ENCODE data around the gene EFCAB12. TPM values are rescaled to one million over a fixed set of nuclear protein-coding genes. Genes with fewer than 3 reads are reported as not detected.

The EFCAB12 gene
- total and polyA plus RNA-seq, 2 of the 13 experiments (the other 11 are each of a cell fraction or from before 2014, with no cell fraction given): 0.31 to 2.4 TPM

DNA sequence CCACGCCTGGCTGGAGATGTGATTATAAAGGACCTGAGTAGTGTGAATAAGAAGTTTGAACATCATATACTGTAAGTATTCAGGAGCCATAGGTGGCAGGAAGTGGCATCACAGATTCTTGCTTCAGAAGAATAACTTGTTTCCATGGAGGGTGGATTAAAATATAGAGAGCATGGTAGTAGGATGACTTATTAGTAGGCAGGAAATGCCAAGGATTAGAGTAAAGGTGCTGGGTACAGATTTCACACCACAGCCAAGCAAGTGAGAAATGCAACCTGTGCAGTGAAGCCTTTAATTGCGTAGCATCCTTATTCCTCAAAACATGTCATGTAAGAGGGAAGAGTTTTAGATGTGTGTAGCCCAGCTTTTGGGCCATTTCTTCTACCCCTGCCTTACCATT is 42.4 kb upstream of the EFCAB12 start (continued):
- no peak for TF ChIP-seq THAP9 (CRISPR knock-in tag; IDR thresholded peaks at IDR 0.05; ENCODE audit: borderline replicate concordance)
- TF ChIP-seq HNRNPH1 (optimal IDR thresholded peaks at IDR 0.05; ENCODE audit: low read depth, low read length): no peak
- TF ChIP-seq ZFX (CRISPR knock-in tag; IDR thresholded peaks at IDR 0.05; ENCODE audit: low read depth): no peak
- TF ChIP-seq ZNF274 (CRISPR knock-in tag; IDR thresholded peaks at IDR 0.05): no peak
- no peak for TF ChIP-seq KDM5B (CRISPR knock-in tag; IDR thresholded peaks at IDR 0.05; ENCODE audit: borderline replicate concordance)
- TF ChIP-seq ZNF205 (CRISPR knock-in tag; IDR thresholded peaks at IDR 0.05): no peak
- no peak for TF ChIP-seq NCOR1 (IDR thresholded peaks at IDR 0.05; ENCODE audit: borderline replicate concordance, low read length)
- no peak for TF ChIP-seq ATAD3A (CRISPR knock-in tag; IDR thresholded peaks at IDR 0.05)
- no peak for TF ChIP-seq RARG (CRISPR knock-in tag; IDR thresholded peaks at IDR 0.05; ENCODE audit: low read depth)

DNA sequence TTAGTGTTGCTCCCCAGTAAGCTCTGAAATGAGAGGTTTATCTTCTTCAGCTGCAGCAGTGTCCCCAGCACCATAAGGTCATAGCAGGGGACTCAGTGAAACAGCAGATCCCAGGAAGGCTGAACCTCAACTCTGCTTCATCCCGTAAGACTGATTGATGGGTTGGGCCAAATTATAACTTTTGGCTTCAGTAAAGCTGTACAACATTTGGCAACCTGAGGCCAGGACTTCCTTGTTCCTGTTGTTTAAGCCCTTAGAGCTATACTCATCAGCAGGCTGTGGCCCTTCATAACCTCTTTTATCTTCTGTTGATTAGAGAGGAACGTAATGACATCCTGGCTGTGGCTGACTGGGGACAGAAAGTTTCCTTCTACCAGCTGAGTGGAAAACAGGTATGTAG is 40.6 kb upstream of the EFCAB12 start:
- in situ Hi-C loops (cut with HindIII; ENCODE audit: extremely low pct_ligation_motif_present, low pct_unique_long_range_greater_than_20kb) (no loop called here), intact Hi-C loops (cut with micrococcal nuclease; ENCODE audit: unreplicated experiment) (no loop called here)
- Histone ChIP-seq H3K4me1 (ENCODE audit: insufficient read depth, low read length) (peaks cover 34% of the 10 kb centered on the region), H3K9ac (ENCODE audit: insufficient read depth, low read depth, low read length) (no peak overlapping the region), H4K20me1 (ENCODE audit: insufficient read depth, low read length) (no peaks in the 10 kb centered on the region), H3K4me2 (ENCODE audit: low read depth, low read length) (no peak overlapping the region), H3K36me3 (replicated peaks in 1 of 2; ENCODE audit: control insufficient read depth in 1 of 2, insufficient read depth in 2 of 2, low read length in 2 of 2) (peaks cover 1 to 2% of the 10 kb centered on the region in 2 experiments; a peak in 1 of 5 replicates), H3K4me3 (replicated peaks in 1 of 3; ENCODE audit: insufficient read depth in 1 of 3, low read depth in 2 of 3, low read length in 3 of 3) (no peak overlapping the region), H2AFZ (ENCODE audit: low read length) (no peak overlapping the region), H3K79me2 (ENCODE audit: insufficient read depth, low read length) (no peaks in the 10 kb centered on the region), H3K27ac (ENCODE audit: extremely low read length, insufficient read depth, low read length) (no peak overlapping the region), H3K9me3 (ENCODE audit: low read length) (no peaks in the 10 kb centered on the region), H3K27me3 (ENCODE audit: control insufficient read depth in 1 of 2, insufficient read depth in 2 of 2, low read length in 2 of 2) (no peaks in the 10 kb centered on the region)
- CTCF ChIA-PET (ENCODE audit: low intra/inter-chr PET ratio, low total read pairs): no interaction called here
- no TSS peak for BruUV-seq (replicated peaks)
- DNase-seq (ENCODE audit: low spot score) (no peak), ATAC-seq (no peak), FAIRE-seq (no peak)
- POLR2A ChIA-PET: interaction anchor here (1.4 kb wide), 1 partner anchor 69 kb away, joined by 3 read pairs; no protein-coding TSS in a partner anchor
- WGBS (ENCODE audit: low lambda C conversion rate): 82% methylated on average over 2 of the region's 2 CpGs
- TF ChIP-seq KLF11 (CRISPR knock-in tag; IDR thresholded peaks at IDR 0.05) (no peak), RNF2 (conservative IDR thresholded peaks at IDR 0.05; ENCODE audit: low read depth) (no peak), ATF1 (CRISPR knock-in tag; IDR thresholded peaks at IDR 0.05) (no peak), IRX3 (CRISPR knock-in tag; IDR thresholded peaks at IDR 0.05; ENCODE audit: borderline replicate concordance, low read depth) (no peak), TGIF2 (CRISPR knock-in tag; IDR thresholded peaks at IDR 0.05) (no peak), ZNF788 (CRISPR knock-in tag; IDR thresholded peaks at IDR 0.05; ENCODE audit: borderline replicate concordance) (no peak), WIZ (CRISPR knock-in tag; IDR thresholded peaks at IDR 0.05) (no peak), SMAD9 (CRISPR knock-in tag; IDR thresholded peaks at IDR 0.05) (no peak), ZNF143 (CRISPR knock-in tag; IDR thresholded peaks at IDR 0.05) (no peak), SP2 (CRISPR knock-in tag; IDR thresholded peaks at IDR 0.05) (no peak), ZNF737 (CRISPR knock-in tag; IDR thresholded peaks at IDR 0.05; ENCODE audit: borderline replicate concordance) (no peak), HDAC6 (IDR thresholded peaks at IDR 0.05; ENCODE audit: low read depth, low read length) (no peak), GPN1 (CRISPR knock-in tag; IDR thresholded peaks at IDR 0.05; ENCODE audit: borderline replicate concordance) (no peak), ZNF160 (CRISPR knock-in tag; IDR thresholded peaks at IDR 0.05) (no peak)
- TF ChIP-seq, protein P1, sequence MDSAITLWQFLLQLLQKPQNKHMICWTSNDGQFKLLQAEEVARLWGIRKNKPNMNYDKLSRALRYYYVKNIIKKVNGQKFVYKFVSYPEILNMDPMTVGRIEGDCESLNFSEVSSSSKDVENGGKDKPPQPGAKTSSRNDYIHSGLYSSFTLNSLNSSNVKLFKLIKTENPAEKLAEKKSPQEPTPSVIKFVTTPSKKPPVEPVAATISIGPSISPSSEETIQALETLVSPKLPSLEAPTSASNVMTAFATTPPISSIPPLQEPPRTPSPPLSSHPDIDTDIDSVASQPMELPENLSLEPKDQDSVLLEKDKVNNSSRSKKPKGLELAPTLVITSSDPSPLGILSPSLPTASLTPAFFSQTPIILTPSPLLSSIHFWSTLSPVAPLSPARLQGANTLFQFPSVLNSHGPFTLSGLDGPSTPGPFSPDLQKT (CRISPR knock-in tag; IDR thresholded peaks at IDR 0.05; ENCODE audit: borderline replicate concordance): no peak

Data from HepG2 (cell line).